H9 (cell line): ENCODE results near the gene KIAA1671. TPM values are rescaled to one million over a fixed set of nuclear protein-coding genes. Genes with fewer than 3 reads are reported as not detected.

Experiments
- DNase-seq: peaks from one replicate; pipeline ENCODE4 v3.0.0-alpha.2; 2017
- H2AFZ ChIP-seq: one replicate; pipeline ENCODE4 v1.6.1; 2013; ENCODE audit warnings: mild to moderate bottlenecking, low read length, control low read depth, moderate library complexity
- H2AK5ac ChIP-seq: 2 replicates; pipeline ENCODE4 v1.6.1; 2013; ENCODE audit warnings: low read length, control low read depth, mixed read lengths; ENCODE audit not compliant: insufficient read length
- H2BK120ac ChIP-seq: one replicate; pipeline ENCODE4 v1.6.1; 2013; ENCODE audit warnings: low read depth, mild to moderate bottlenecking, low read length, control low read depth, inconsistent platforms; ENCODE audit not compliant: poor library complexity, severe bottlenecking
- H2BK12ac ChIP-seq: 2 replicates; pipeline ENCODE4 v1.6.1; 2013; ENCODE audit warnings: low read length, control low read depth, mixed read lengths, low read depth; ENCODE audit not compliant: insufficient read length
- H2BK15ac ChIP-seq: 2 replicates; pipeline ENCODE4 v1.6.1; 2013; ENCODE audit warnings: low read depth, low read length, control low read depth
- H2BK20ac ChIP-seq: one replicate; pipeline ENCODE4 v1.6.1; 2013; ENCODE audit warnings: low read depth, mild to moderate bottlenecking, low read length, control low read depth, inconsistent platforms; ENCODE audit not compliant: poor library complexity, severe bottlenecking
- H2BK5ac ChIP-seq: 2 replicates; pipeline ENCODE4 v1.6.1; 2013; ENCODE audit warnings: low read length, control low read depth, mixed read lengths; ENCODE audit not compliant: insufficient read length
- H3K14ac ChIP-seq: 2 replicates; pipeline ENCODE4 v1.6.1; 2013; ENCODE audit warnings: low read length, control low read depth; ENCODE audit not compliant: insufficient read depth
- H3K18ac ChIP-seq: 2 replicates; pipeline ENCODE4 v1.6.1; 2013; ENCODE audit warnings: low read depth, mild to moderate bottlenecking, mixed read lengths, low read length, control low read depth; ENCODE audit not compliant: insufficient read length
- H3K23ac ChIP-seq: 2 replicates; pipeline ENCODE4 v1.6.1; 2013; ENCODE audit warnings: low read length, control low read depth, mixed read lengths, low read depth; ENCODE audit not compliant: insufficient read length
- H3K23me2 ChIP-seq: 2 replicates; pipeline ENCODE4 v1.6.1; 2013; ENCODE audit warnings: low read depth, mild to moderate bottlenecking, mixed read lengths, low read length, control low read depth; ENCODE audit not compliant: insufficient read length, poor library complexity, severe bottlenecking
- H3K27ac ChIP-seq: 2 replicates; pipeline ENCODE4 v1.5.1; 2013; ENCODE audit warnings: low read length, control low read depth, mixed read lengths, low read depth; ENCODE audit not compliant: insufficient read length
- H3K27me3 ChIP-seq: 2 replicates; pipeline ENCODE4 v1.6.1; 2013; ENCODE audit warnings: low read length, control low read depth, inconsistent platforms; ENCODE audit not compliant: insufficient read depth
- H3K4ac ChIP-seq: 2 replicates; pipeline ENCODE4 v1.6.1; 2013; ENCODE audit warnings: low read depth, mild to moderate bottlenecking, control low read depth, inconsistent platforms, low read length, moderate library complexity
- H3K4me1 ChIP-seq: 2 replicates; pipeline ENCODE4 v1.6.1; 2013; ENCODE audit warnings: low read length, control low read depth, inconsistent platforms; ENCODE audit not compliant: insufficient read depth
- H3K4me2 ChIP-seq: 2 replicates; pipeline ENCODE4 v1.6.1; 2013; ENCODE audit warnings: low read length, control low read depth, mixed read lengths; ENCODE audit not compliant: insufficient read length, insufficient read depth
- H3K56ac ChIP-seq: 2 replicates; pipeline ENCODE4 v1.6.1; 2013; ENCODE audit warnings: low read depth, mild to moderate bottlenecking, mixed read lengths, low read length, control low read depth; ENCODE audit not compliant: insufficient read length
- H3K79me1 ChIP-seq: 2 replicates; pipeline ENCODE4 v1.6.1; 2013; ENCODE audit warnings: low read depth, mild to moderate bottlenecking, moderate library complexity, low read length, control low read depth, inconsistent platforms; ENCODE audit not compliant: insufficient read depth, poor library complexity, severe bottlenecking
- H3K79me2 ChIP-seq: 2 replicates; pipeline ENCODE4 v1.6.1; 2013; ENCODE audit warnings: low read length, control low read depth, inconsistent platforms; ENCODE audit not compliant: insufficient read depth
- H3K9ac ChIP-seq: 2 replicates; pipeline ENCODE4 v1.6.1; 2013; ENCODE audit warnings: low read length, control low read depth, mixed read lengths; ENCODE audit not compliant: insufficient read length; ENCODE audit errors: extremely low read depth
- H3K9me3 ChIP-seq: one replicate; pipeline ENCODE4 v1.6.1; 2013; ENCODE audit warnings: low read depth, low read length, inconsistent platforms; ENCODE audit not compliant: control insufficient read depth
- H3T11ph ChIP-seq: one replicate; pipeline ENCODE4 v1.6.1; 2013; ENCODE audit warnings: mild to moderate bottlenecking, low read length, control low read depth, inconsistent platforms
- H4K20me1 ChIP-seq: one replicate; pipeline ENCODE4 v1.6.1; 2013; ENCODE audit not compliant: control insufficient read depth, insufficient read length, insufficient read depth
- H4K5ac ChIP-seq: 2 replicates; pipeline ENCODE4 v1.6.1; 2013; ENCODE audit warnings: low read depth, mild to moderate bottlenecking, mixed read lengths, low read length, control low read depth; ENCODE audit not compliant: insufficient read length
- H4K8ac ChIP-seq: replicated peaks from 2 replicates; pipeline ENCODE4 v1.6.1; 2013; ENCODE audit warnings: low read length, control low read depth, mixed read lengths, low read depth; ENCODE audit not compliant: insufficient read length
- H4K91ac ChIP-seq: 2 replicates; pipeline ENCODE4 v1.6.1; 2013; ENCODE audit warnings: low read depth, mild to moderate bottlenecking, moderate library complexity, mixed read lengths, low read length, control low read depth; ENCODE audit not compliant: insufficient read length
- H3K27ac Mint-ChIP-seq, 3 experiments: 2 replicates in 2 of 3; 3 replicates in 1 of 3; pipeline ENCODE4 v1.8.0; 2020 to 2021; ENCODE audit warnings: mixed read lengths in 3 of 3, mild to moderate bottlenecking in 1 of 3, moderate library complexity in 1 of 3
- H3K27me3 Mint-ChIP-seq: 2 replicates; pipeline ENCODE4 v1.8.0; 2021; ENCODE audit warnings: low read depth, mild to moderate bottlenecking, moderate library complexity, mixed read lengths
- H3K36me3 Mint-ChIP-seq, 3 experiments: 2 replicates in 2 of 3; 3 replicates in 1 of 3; pipeline ENCODE4 v1.8.0; 2020 to 2021; ENCODE audit warnings: low read depth in 3 of 3, mixed read lengths in 3 of 3; ENCODE audit not compliant: insufficient read depth in 1 of 3
- H3K4me1 Mint-ChIP-seq, 2 experiments: 2 replicates each; pipeline ENCODE4 v1.8.0; 2020; ENCODE audit warnings: mixed read lengths in 2 of 2
- H3K4me3 Mint-ChIP-seq, 2 experiments: 2 replicates in 1 of 2; 3 replicates in 1 of 2; pipeline ENCODE4 v1.8.0; 2020 to 2021; ENCODE audit warnings: mild to moderate bottlenecking in 2 of 2, mixed read lengths in 2 of 2, moderate library complexity in 1 of 2
- H3K9me3 Mint-ChIP-seq, 2 experiments: 2 replicates in 1 of 2; 3 replicates in 1 of 2; pipeline ENCODE4 v1.8.0; 2020; ENCODE audit warnings: mild to moderate bottlenecking in 2 of 2, mixed read lengths in 2 of 2, moderate library complexity in 1 of 2
- CTCF ChIP-seq: fragments of 200-600 bp; sonication (generic); conservative IDR thresholded peaks from 3 replicates; pipeline ENCODE4 v1.8.0; 2021; ENCODE audit warnings: antibody characterized with exemption, mild to moderate bottlenecking
- WGBS: extraction: QIAGEN DNeasy Blood & Tissue Kit; methylation state at CpG from one replicate; pipeline ENCODE4 v1.1.7; 2013; ENCODE audit warnings: missing lambda C conversion rate, low lambda C conversion rate, mixed read lengths; ENCODE audit not compliant: insufficient read length; ENCODE audit errors: extremely low coverage; 5-methylcytosine and 5-hydroxymethylcytosine counted together
- total RNA-seq: library from RNA; stranded (reverse); gene quantifications from 2 replicates; pipeline ENCODE4 v1.2.1, GENCODE V29; 2021

The KIAA1671 gene
- total RNA-seq, 1 experiment from 2014 or later = 22.6 TPM

DNA sequence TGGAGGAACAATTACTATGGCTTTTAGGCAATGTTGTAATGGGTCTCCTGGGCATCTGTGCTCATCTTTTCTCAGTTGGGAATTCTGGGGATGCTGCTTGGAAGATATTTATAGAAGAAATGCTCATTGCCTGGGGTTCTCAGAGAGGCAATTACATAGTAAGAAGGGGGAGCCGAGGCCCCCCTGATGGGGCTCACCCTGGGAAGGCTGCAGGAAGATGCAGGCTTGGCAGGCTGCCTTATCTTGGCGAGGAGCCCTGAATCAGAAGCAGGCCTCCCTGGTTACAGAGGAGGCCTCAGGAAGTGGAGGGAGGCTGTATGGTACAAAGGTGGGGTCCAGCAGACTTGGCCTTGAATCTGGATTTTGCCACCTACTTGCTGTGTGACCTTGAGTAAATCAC, 186.5 kb downstream of the KIAA1671 start:
- peaks cover 6 to 8% of the 10 kb centered on the region in 2 experiments; a peak in 2 of 4 replicates for H3K4me1 Mint-ChIP-seq
- Histone ChIP-seq H3K4me1 (no peaks in the 10 kb centered on the region), H2AFZ (no peak overlapping the region), H2BK15ac (no peak overlapping the region), H3K9me3 (no peaks in the 10 kb centered on the region), H2BK20ac (no peak overlapping the region), H3K9ac (no peak overlapping the region), H3K23ac (no peak overlapping the region), H3K14ac (no peak overlapping the region), H3T11ph (no peak overlapping the region), H4K5ac (no peak overlapping the region), H4K20me1 (no peaks in the 10 kb centered on the region), H3K79me2 (no peaks in the 10 kb centered on the region), H3K4me2 (no peak overlapping the region), H3K79me1 (no peaks in the 10 kb centered on the region), H3K56ac (no peak overlapping the region), H2BK12ac (no peak overlapping the region), H3K27me3 (no peaks in the 10 kb centered on the region), H2AK5ac (no peak overlapping the region), H3K4ac (no peak overlapping the region), H4K8ac (no peak overlapping the region), H3K27ac (no peak overlapping the region), H4K91ac (no peak overlapping the region), H2BK5ac (no peak overlapping the region), H2BK120ac (no peak overlapping the region), H3K23me2 (peaks cover 2% of the 10 kb centered on the region), H3K18ac (no peak overlapping the region)
- TF ChIP-seq CTCF = no peak
- no peak overlapping the region for H3K27ac Mint-ChIP-seq
- no peaks in the 10 kb centered on the region; a peak in 1 of 5 replicates for H3K9me3 Mint-ChIP-seq
- no peak overlapping the region for H3K4me3 Mint-ChIP-seq
- H3K36me3 Mint-ChIP-seq = peaks cover 1 to 7% (median 5%) of the 10 kb centered on the region in 3 experiments; a peak in 3 of 7 replicates
- H3K27me3 Mint-ChIP-seq = no peaks in the 10 kb centered on the region
- WGBS = no CpG with 5 or more reads among the region's 2 CpGs
- DNase-seq = no peak
